H9 (cell line): Measurements from ENCODE around the gene WDFY1. TPM values are rescaled to one million over a fixed set of nuclear protein-coding genes. Genes with fewer than 3 reads are reported as not detected.

Source experiments
- DNase-seq: peaks from one replicate; pipeline ENCODE4 v3.0.0-alpha.2; 2017
- H2AFZ ChIP-seq: one replicate; pipeline ENCODE4 v1.6.1; 2013; ENCODE audit warnings: mild to moderate bottlenecking, low read length, control low read depth, moderate library complexity
- H2AK5ac ChIP-seq: 2 replicates; pipeline ENCODE4 v1.6.1; 2013; ENCODE audit warnings: low read length, control low read depth, mixed read lengths; ENCODE audit not compliant: insufficient read length
- H2BK120ac ChIP-seq: one replicate; pipeline ENCODE4 v1.6.1; 2013; ENCODE audit warnings: low read depth, mild to moderate bottlenecking, low read length, control low read depth, inconsistent platforms; ENCODE audit not compliant: poor library complexity, severe bottlenecking
- H2BK12ac ChIP-seq: 2 replicates; pipeline ENCODE4 v1.6.1; 2013; ENCODE audit warnings: low read length, control low read depth, mixed read lengths, low read depth; ENCODE audit not compliant: insufficient read length
- H2BK15ac ChIP-seq: 2 replicates; pipeline ENCODE4 v1.6.1; 2013; ENCODE audit warnings: low read depth, low read length, control low read depth
- H2BK20ac ChIP-seq: one replicate; pipeline ENCODE4 v1.6.1; 2013; ENCODE audit warnings: low read depth, mild to moderate bottlenecking, low read length, control low read depth, inconsistent platforms; ENCODE audit not compliant: poor library complexity, severe bottlenecking
- H2BK5ac ChIP-seq: 2 replicates; pipeline ENCODE4 v1.6.1; 2013; ENCODE audit warnings: low read length, control low read depth, mixed read lengths; ENCODE audit not compliant: insufficient read length
- H3K14ac ChIP-seq: 2 replicates; pipeline ENCODE4 v1.6.1; 2013; ENCODE audit warnings: low read length, control low read depth; ENCODE audit not compliant: insufficient read depth
- H3K18ac ChIP-seq: 2 replicates; pipeline ENCODE4 v1.6.1; 2013; ENCODE audit warnings: low read depth, mild to moderate bottlenecking, mixed read lengths, low read length, control low read depth; ENCODE audit not compliant: insufficient read length
- H3K23ac ChIP-seq: 2 replicates; pipeline ENCODE4 v1.6.1; 2013; ENCODE audit warnings: low read length, control low read depth, mixed read lengths, low read depth; ENCODE audit not compliant: insufficient read length
- H3K23me2 ChIP-seq: 2 replicates; pipeline ENCODE4 v1.6.1; 2013; ENCODE audit warnings: low read depth, mild to moderate bottlenecking, mixed read lengths, low read length, control low read depth; ENCODE audit not compliant: insufficient read length, poor library complexity, severe bottlenecking
- H3K27ac ChIP-seq: 2 replicates; pipeline ENCODE4 v1.5.1; 2013; ENCODE audit warnings: low read length, control low read depth, mixed read lengths, low read depth; ENCODE audit not compliant: insufficient read length
- H3K27me3 ChIP-seq: 2 replicates; pipeline ENCODE4 v1.6.1; 2013; ENCODE audit warnings: low read length, control low read depth, inconsistent platforms; ENCODE audit not compliant: insufficient read depth
- H3K4ac ChIP-seq: 2 replicates; pipeline ENCODE4 v1.6.1; 2013; ENCODE audit warnings: low read depth, mild to moderate bottlenecking, control low read depth, inconsistent platforms, low read length, moderate library complexity
- H3K4me1 ChIP-seq: 2 replicates; pipeline ENCODE4 v1.6.1; 2013; ENCODE audit warnings: low read length, control low read depth, inconsistent platforms; ENCODE audit not compliant: insufficient read depth
- H3K4me2 ChIP-seq: 2 replicates; pipeline ENCODE4 v1.6.1; 2013; ENCODE audit warnings: low read length, control low read depth, mixed read lengths; ENCODE audit not compliant: insufficient read length, insufficient read depth
- H3K56ac ChIP-seq: 2 replicates; pipeline ENCODE4 v1.6.1; 2013; ENCODE audit warnings: low read depth, mild to moderate bottlenecking, mixed read lengths, low read length, control low read depth; ENCODE audit not compliant: insufficient read length
- H3K79me1 ChIP-seq: 2 replicates; pipeline ENCODE4 v1.6.1; 2013; ENCODE audit warnings: low read depth, mild to moderate bottlenecking, moderate library complexity, low read length, control low read depth, inconsistent platforms; ENCODE audit not compliant: insufficient read depth, poor library complexity, severe bottlenecking
- H3K79me2 ChIP-seq: 2 replicates; pipeline ENCODE4 v1.6.1; 2013; ENCODE audit warnings: low read length, control low read depth, inconsistent platforms; ENCODE audit not compliant: insufficient read depth
- H3K9ac ChIP-seq: 2 replicates; pipeline ENCODE4 v1.6.1; 2013; ENCODE audit warnings: low read length, control low read depth, mixed read lengths; ENCODE audit not compliant: insufficient read length; ENCODE audit errors: extremely low read depth
- H3K9me3 ChIP-seq: one replicate; pipeline ENCODE4 v1.6.1; 2013; ENCODE audit warnings: low read depth, low read length, inconsistent platforms; ENCODE audit not compliant: control insufficient read depth
- H3T11ph ChIP-seq: one replicate; pipeline ENCODE4 v1.6.1; 2013; ENCODE audit warnings: mild to moderate bottlenecking, low read length, control low read depth, inconsistent platforms
- H4K20me1 ChIP-seq: one replicate; pipeline ENCODE4 v1.6.1; 2013; ENCODE audit not compliant: control insufficient read depth, insufficient read length, insufficient read depth
- H4K5ac ChIP-seq: 2 replicates; pipeline ENCODE4 v1.6.1; 2013; ENCODE audit warnings: low read depth, mild to moderate bottlenecking, mixed read lengths, low read length, control low read depth; ENCODE audit not compliant: insufficient read length
- H4K8ac ChIP-seq: replicated peaks from 2 replicates; pipeline ENCODE4 v1.6.1; 2013; ENCODE audit warnings: low read length, control low read depth, mixed read lengths, low read depth; ENCODE audit not compliant: insufficient read length
- H4K91ac ChIP-seq: 2 replicates; pipeline ENCODE4 v1.6.1; 2013; ENCODE audit warnings: low read depth, mild to moderate bottlenecking, moderate library complexity, mixed read lengths, low read length, control low read depth; ENCODE audit not compliant: insufficient read length
- H3K27ac Mint-ChIP-seq, 3 experiments: 2 replicates in 2 of 3; 3 replicates in 1 of 3; pipeline ENCODE4 v1.8.0; 2020 to 2021; ENCODE audit warnings: mixed read lengths in 3 of 3, mild to moderate bottlenecking in 1 of 3, moderate library complexity in 1 of 3
- H3K27me3 Mint-ChIP-seq: 2 replicates; pipeline ENCODE4 v1.8.0; 2021; ENCODE audit warnings: low read depth, mild to moderate bottlenecking, moderate library complexity, mixed read lengths
- H3K36me3 Mint-ChIP-seq, 3 experiments: 2 replicates in 2 of 3; 3 replicates in 1 of 3; pipeline ENCODE4 v1.8.0; 2020 to 2021; ENCODE audit warnings: low read depth in 3 of 3, mixed read lengths in 3 of 3; ENCODE audit not compliant: insufficient read depth in 1 of 3
- H3K4me1 Mint-ChIP-seq, 2 experiments: 2 replicates each; pipeline ENCODE4 v1.8.0; 2020; ENCODE audit warnings: mixed read lengths in 2 of 2
- H3K4me3 Mint-ChIP-seq, 2 experiments: 2 replicates in 1 of 2; 3 replicates in 1 of 2; pipeline ENCODE4 v1.8.0; 2020 to 2021; ENCODE audit warnings: mild to moderate bottlenecking in 2 of 2, mixed read lengths in 2 of 2, moderate library complexity in 1 of 2
- H3K9me3 Mint-ChIP-seq, 2 experiments: 2 replicates in 1 of 2; 3 replicates in 1 of 2; pipeline ENCODE4 v1.8.0; 2020; ENCODE audit warnings: mild to moderate bottlenecking in 2 of 2, mixed read lengths in 2 of 2, moderate library complexity in 1 of 2
- CTCF ChIP-seq: fragments of 200-600 bp; sonication (generic); conservative IDR thresholded peaks from 3 replicates; pipeline ENCODE4 v1.8.0; 2021; ENCODE audit warnings: antibody characterized with exemption, mild to moderate bottlenecking
- WGBS: extraction: QIAGEN DNeasy Blood & Tissue Kit; methylation state at CpG from one replicate; pipeline ENCODE4 v1.1.7; 2013; ENCODE audit warnings: missing lambda C conversion rate, low lambda C conversion rate, mixed read lengths; ENCODE audit not compliant: insufficient read length; ENCODE audit errors: extremely low coverage; 5-methylcytosine and 5-hydroxymethylcytosine counted together
- total RNA-seq: library from RNA; stranded (reverse); gene quantifications from 2 replicates; pipeline ENCODE4 v1.2.1, GENCODE V29; 2021

The WDFY1 gene
- total RNA-seq, 1 experiment from 2014 or later: 54.1 TPM

- Histone ChIP-seq H2BK5ac (no peak overlapping the region), H3K79me2 (no peaks in the 10 kb centered on the region), H3K27ac (no peak overlapping the region), H3K4me2 (no peak overlapping the region), H3K79me1 (no peaks in the 10 kb centered on the region), H4K20me1 (no peaks in the 10 kb centered on the region), H2BK15ac (no peak overlapping the region), H3T11ph (no peak overlapping the region), H4K8ac (no peak overlapping the region), H3K27me3 (no peaks in the 10 kb centered on the region), H3K56ac (no peak overlapping the region), H3K14ac (no peak overlapping the region), H2AK5ac (no peak overlapping the region), H3K23ac (no peak overlapping the region), H3K9ac (no peak overlapping the region), H3K4me1 (no peaks in the 10 kb centered on the region), H4K5ac (no peak overlapping the region), H4K91ac (no peak overlapping the region), H3K4ac (no peak overlapping the region), H2BK120ac (no peak overlapping the region), H2BK20ac (no peak overlapping the region), H2AFZ (no peak overlapping the region), H3K9me3 (no peaks in the 10 kb centered on the region), H3K23me2 (no peaks in the 10 kb centered on the region), H3K18ac (no peak overlapping the region), H2BK12ac (no peak overlapping the region)
- Mint-ChIP-seq H3K9me3 (no peaks in the 10 kb centered on the region), H3K4me3 (no peak overlapping the region), H3K4me1 (no peaks in the 10 kb centered on the region), H3K27me3 (no peaks in the 10 kb centered on the region; the same call in 1 of the 2 replicates), H3K36me3 (peaks cover 2 to 13% (median 11%) of the 10 kb centered on the region in 3 experiments), H3K27ac (peak overlapping the region in 1 of 3 experiments; percentile 28; a peak in 1 of 7 replicates)
- no peak for TF ChIP-seq CTCF
- WGBS: no CpG with 5 or more reads among the region's 4 CpGs
- DNase-seq: no peak
Measured at GRCh38 chr2:223980803-223981202, 35.7 kb upstream of the WDFY1 start.
